K562 (cell line): ENCODE measurements around the gene SERPINH1. TPM values are rescaled to one million over a fixed set of nuclear protein-coding genes. Genes with fewer than 3 reads are reported as not detected.

Source experiments
- ARID1B ChIP-seq: fragments of 450-650 bp; IDR thresholded peaks from 2 replicates; pipeline ENCODE4 v1.6.1; 2016; ENCODE audit warnings: antibody characterized with exemption, mild to moderate bottlenecking, inconsistent platforms
- BRF2 ChIP-seq: IDR thresholded peaks from 3 replicates; pipeline ENCODE4 v1.6.1; 2011; ENCODE audit warnings: borderline replicate concordance, mild to moderate bottlenecking; ENCODE audit not compliant: insufficient read length, insufficient read depth
- CREB5 ChIP-seq: fragments of 250-450 bp; sonication (Bioruptor Pico); IDR thresholded peaks from 2 replicates; pipeline ENCODE4 v1.5.0; 2020; ENCODE audit warnings: mild to moderate bottlenecking
- CTBP1 ChIP-seq: fragments of 450-650 bp; IDR thresholded peaks from 2 replicates; pipeline ENCODE4 v1.6.1; 2016; ENCODE audit warnings: borderline replicate concordance
- DPF2 ChIP-seq: fragments of 450-650 bp; IDR thresholded peaks from 2 replicates; pipeline ENCODE4 v1.6.1; 2016
- E2F4 ChIP-seq: sonication (generic); formaldehyde crosslinking; IDR thresholded peaks from 2 replicates; pipeline ENCODE4 v1.8.0; 2022; ENCODE audit warnings: mild to moderate bottlenecking, low read depth, missing genetic modification reagents
- ELF1 ChIP-seq: fragments of 200-800 bp; sonication (Bioruptor generic); IDR thresholded peaks from 2 replicates; pipeline ENCODE4 v1.6.1; 2016; ENCODE audit warnings: missing genetic modification characterization, missing compliant biosample characterization
- MCM7 ChIP-seq, 2 experiments: fragments of 450-650 bp; IDR thresholded peaks; 2 replicates each; pipeline ENCODE4 v1.6.1; 2016 to 2018
- MTA3 ChIP-seq: fragments of 450-650 bp; formaldehyde crosslinking; IDR thresholded peaks from 2 replicates; pipeline ENCODE4 v1.6.1; 2017; ENCODE audit warnings: mild to moderate bottlenecking, borderline replicate concordance
- NFE2L1 ChIP-seq: fragments of 450-650 bp; IDR thresholded peaks from 2 replicates; pipeline ENCODE4 v1.6.1; 2016; ENCODE audit warnings: missing genetic modification characterization, low read depth, mild to moderate bottlenecking, missing compliant biosample characterization, moderate library complexity, borderline replicate concordance
- NR2C1 ChIP-seq, 2 experiments: fragments of 450-650 bp; IDR thresholded peaks; 2 replicates each; pipeline ENCODE4 v1.6.1; 2017; ENCODE audit warnings: mild to moderate bottlenecking in 2 of 2, antibody characterized with exemption in 1 of 2, inconsistent platforms in 1 of 2, missing compliant biosample characterization in 1 of 2, missing genetic modification characterization in 1 of 2
- PHF8 ChIP-seq: fragments of 200-600 bp; sonication (generic); IDR thresholded peaks from 2 replicates; pipeline ENCODE4 v1.6.1; 2012; ENCODE audit warnings: mixed run types, mild to moderate bottlenecking, inconsistent platforms, low read length, moderate library complexity, borderline replicate concordance
- PHTF2 ChIP-seq: fragments of 250-450 bp; sonication (Bioruptor Pico); IDR thresholded peaks from 2 replicates; pipeline ENCODE4 v1.5.0; 2021; ENCODE audit warnings: mild to moderate bottlenecking
- POLR3G ChIP-seq: IDR thresholded peaks from 2 replicates; pipeline ENCODE4 v1.6.1; 2011; ENCODE audit not compliant: insufficient read length, insufficient replicate concordance; ENCODE audit errors: extremely low read depth
- PTBP1 ChIP-seq: fragments of 200-400 bp; formaldehyde crosslinking; IDR thresholded peaks from 2 replicates; pipeline ENCODE4 v1.6.1; 2017; ENCODE audit warnings: low read depth, low read length
- RBM34 ChIP-seq: fragments of 200-400 bp; formaldehyde crosslinking; IDR thresholded peaks from 2 replicates; pipeline ENCODE4 v1.6.1; 2018; ENCODE audit warnings: low read length, borderline replicate concordance; ENCODE audit not compliant: insufficient read depth
- SRSF7 ChIP-seq: fragments of 200-400 bp; formaldehyde crosslinking; optimal IDR thresholded peaks from 2 replicates; pipeline ENCODE3; 2017; ENCODE audit warnings: mild to moderate bottlenecking, low read depth, low read length
- ZNF324 ChIP-seq: fragments of 250-450 bp; sonication (Bioruptor Pico); IDR thresholded peaks from 2 replicates; pipeline ENCODE4 v1.4.0; 2020; ENCODE audit warnings: mild to moderate bottlenecking
- ZNF609 ChIP-seq: sonication (generic); formaldehyde crosslinking; IDR thresholded peaks from 2 replicates; pipeline ENCODE4 v1.8.1; 2023; ENCODE audit warnings: missing genetic modification reagents, mild to moderate bottlenecking, borderline replicate concordance
- polyA plus RNA-seq, 8 experiments: library from polyadenylated mRNA; depleted of rRNA in 4 of 8; stranded (reverse) in 5 of 8; unstranded in 3 of 8; fragments of >200 nt; fragmentation: Nextera tagmentation in 2 of 8; fragmentation: Illumina TruSeq in 1 of 8; extraction: Ambion mirVana in 2 of 8; extraction: Trizol in 1 of 8; gene quantifications; 2 replicates each; pipeline versions ENCODE4 v1.2.1 to v1.2.3, GENCODE V29; 2011 to 2014; ENCODE audit warnings: inconsistent platforms in 1 of 8, missing spikeins in 1 of 8
- total RNA-seq, 7 experiments: library from RNA; depleted of rRNA in 6 of 7; stranded (reverse); fragments of >200 nt in 6 of 7; fragmentation: Illumina TruSeq in 2 of 7; extraction: Trizol in 2 of 7; gene quantifications; 2 replicates each; pipeline versions ENCODE4 v1.2.1 to v1.2.3, GENCODE V29; 2011 to 2021; ENCODE audit warnings: low replicate concordance in 1 of 7

SERPINH1 gene
- total and polyA plus RNA-seq, 9 of the 15 experiments (the other 6 are each of a cell fraction or from before 2014, with no cell fraction given) = 2.8 to 106 (median 67.9) TPM

- TF ChIP-seq ARID1B = peak; percentile 39
- TF ChIP-seq CREB5 (CRISPR knock-in tag) = no peak
- TF ChIP-seq PHTF2 (CRISPR knock-in tag) = no peak
- TF ChIP-seq RBM34 = no peak
- TF ChIP-seq CTBP1 = peak; percentile 45; the same call in 1 of the 2 replicates
- no peak for TF ChIP-seq NR2C1 (IDR thresholded peaks at IDR 0.05)
- 0 out of 2 replicates have a peak, but pooled peaks have one; percentile 33 for TF ChIP-seq NR2C1 (tag; IDR thresholded peaks at IDR 0.05)
- no peak; the same call in 1 of the 2 replicates for TF ChIP-seq PHF8
- no peak; the same call in 1 of the 2 replicates for TF ChIP-seq MTA3
- TF ChIP-seq NFE2L1 (tag) = no peak
- TF ChIP-seq DPF2 = peak; percentile 66; the same call in 1 of the 2 replicates
- 0 out of 2 replicates have a peak, but pooled peaks have one; percentile 64 for TF ChIP-seq ZNF609 (CRISPR knock-in tag)
- TF ChIP-seq SRSF7 = no peak
- no peak for TF ChIP-seq ZNF324
- TF ChIP-seq E2F4 (CRISPR knock-in tag) = no peak
- TF ChIP-seq ELF1 = peak; percentile 59
- TF ChIP-seq MCM7 (IDR thresholded peaks at IDR 0.05) = no peak
- 0 out of 2 replicates have a peak, but pooled peaks have one; percentile 41 for TF ChIP-seq PTBP1
- TF ChIP-seq POLR3G = no peak
- TF ChIP-seq BRF2 = no peak
Measured at GRCh38 chr11:75536786-75537641, 25.0 kb upstream of the SERPINH1 start (continued).
